Right cardiac atrium (tissue), 5 donors: Measurements from ENCODE around the gene DCTN3. TPM values are rescaled to one million over a fixed set of nuclear protein-coding genes. Genes with fewer than 3 reads are reported as not detected.
A peak's percentile ranks its signal among the peaks of the same experiment; 100 is the strongest.

ENCODE experiments used
- ATAC-seq, 2 donors: fragments of 200-7000 bp; cut with Tn5 transposase; one replicate each; pipeline versions ENCODE4 v1.8.0 to v1.9.1; 2020; ENCODE audit warnings: moderate library complexity in 2 of 2, mild to moderate bottlenecking in 1 of 2
- DNase-seq, 3 donors: peaks; one replicate each; pipeline ENCODE4 v3.0.0-alpha.2; 2020
- H3K27ac ChIP-seq: one replicate; pipeline ENCODE4 v1.5.1; 2013; ENCODE audit warnings: mild to moderate bottlenecking, low read length, control low read depth, moderate library complexity
- H3K27me3 ChIP-seq: one replicate; pipeline ENCODE4 v1.6.1; 2013; ENCODE audit not compliant: control insufficient read depth, insufficient read depth
- H3K4me1 ChIP-seq: one replicate; pipeline ENCODE4 v1.6.1; 2013; ENCODE audit warnings: low read length; ENCODE audit not compliant: control insufficient read depth, insufficient read depth
- H3K4me3 ChIP-seq: one replicate; pipeline ENCODE4 v1.5.1; 2013; ENCODE audit warnings: low read length, control low read depth
- H3K9me3 ChIP-seq: one replicate; pipeline ENCODE4 v1.6.1; 2013; ENCODE audit warnings: low read length; ENCODE audit not compliant: control insufficient read depth
- WGBS: extraction: QIAGEN DNeasy Blood & Tissue Kit; methylation state at CpG from one replicate; pipeline ENCODE4 v1.1.7; 2013; 5-methylcytosine and 5-hydroxymethylcytosine counted together
- intact Hi-C, 4 donors: fragments of 100-400 bp; cut with DNase I; formaldehyde crosslinking; loops; one replicate each; pipeline versions ENCODE4 v1.11.0 to v1.14.0; 2022 to 2023
- polyA plus RNA-seq: library from polyadenylated mRNA; stranded (reverse); fragments of 200-250 nt; gene quantifications from one replicate; pipeline ENCODE4 v1.2.3, GENCODE V29; 2013
- total RNA-seq, 4 donors: library from RNA; stranded (reverse); fragmentation: NEBNext Ultra II Directional; extraction: Animal tissue kit (Norgen Biotek cat#: 25700); gene quantifications; one replicate each; pipeline ENCODE4 v1.2.1, GENCODE V29; 2021
- donor health status: healthy with polysubstance abuse.
- donor health status: DM: no; HTN: yes; CAD: no.
- donor health status: DM: no; HTN: no; CAD: no.
- donor health status: DM: no; HTN: yes; CAD: no; lungs with severe emphysema.
- donor health status: DM: yes; HTN: yes; CAD: no.

The DCTN3 gene
- total and polyA plus RNA-seq, 5 donors = 99.3 to 128 (median 113) TPM

GRCh38 chr9:34615132-34615531 is 5.2 kb downstream of the DCTN3 start:
- Histone ChIP-seq H3K27me3 (no peaks in the 10 kb centered on the region), H3K4me1 (peaks cover 15% of the 10 kb centered on the region), H3K9me3 (no peaks in the 10 kb centered on the region), H3K27ac (no peak overlapping the region), H3K4me3 (no peak overlapping the region)
- DNase-seq (no peak), ATAC-seq (no peak)
- intact Hi-C loops = loop anchor here in 1 of 4 donors (10.0 kb wide), 1 partner anchor 280 kb away; no protein-coding TSS in a partner anchor
- 82% methylated on average over 2 of the region's 2 CpGs for WGBS

GRCh38 chr9:34612788-34613390 is 7.4 kb downstream of the DCTN3 start:
- peak; percentile 67 to 71 for ATAC-seq
- no peaks in the 10 kb centered on the region for H3K9me3 ChIP-seq
- peak overlapping the region; percentile 63 for H3K27ac ChIP-seq
- DNase-seq = peak; percentile 79 to 88 (median 85)
- no peaks in the 10 kb centered on the region for H3K27me3 ChIP-seq
- peaks cover 10% of the 10 kb centered on the region for H3K4me1 ChIP-seq
- H3K4me3 ChIP-seq = peak overlapping the region; percentile 89
- WGBS = 3% methylated on average over 15 of the region's 15 CpGs
- intact Hi-C loops = loop anchor here in 1 of 4 donors (10.0 kb wide), 1 partner anchor 278 kb away; no protein-coding TSS in a partner anchor

DNA sequence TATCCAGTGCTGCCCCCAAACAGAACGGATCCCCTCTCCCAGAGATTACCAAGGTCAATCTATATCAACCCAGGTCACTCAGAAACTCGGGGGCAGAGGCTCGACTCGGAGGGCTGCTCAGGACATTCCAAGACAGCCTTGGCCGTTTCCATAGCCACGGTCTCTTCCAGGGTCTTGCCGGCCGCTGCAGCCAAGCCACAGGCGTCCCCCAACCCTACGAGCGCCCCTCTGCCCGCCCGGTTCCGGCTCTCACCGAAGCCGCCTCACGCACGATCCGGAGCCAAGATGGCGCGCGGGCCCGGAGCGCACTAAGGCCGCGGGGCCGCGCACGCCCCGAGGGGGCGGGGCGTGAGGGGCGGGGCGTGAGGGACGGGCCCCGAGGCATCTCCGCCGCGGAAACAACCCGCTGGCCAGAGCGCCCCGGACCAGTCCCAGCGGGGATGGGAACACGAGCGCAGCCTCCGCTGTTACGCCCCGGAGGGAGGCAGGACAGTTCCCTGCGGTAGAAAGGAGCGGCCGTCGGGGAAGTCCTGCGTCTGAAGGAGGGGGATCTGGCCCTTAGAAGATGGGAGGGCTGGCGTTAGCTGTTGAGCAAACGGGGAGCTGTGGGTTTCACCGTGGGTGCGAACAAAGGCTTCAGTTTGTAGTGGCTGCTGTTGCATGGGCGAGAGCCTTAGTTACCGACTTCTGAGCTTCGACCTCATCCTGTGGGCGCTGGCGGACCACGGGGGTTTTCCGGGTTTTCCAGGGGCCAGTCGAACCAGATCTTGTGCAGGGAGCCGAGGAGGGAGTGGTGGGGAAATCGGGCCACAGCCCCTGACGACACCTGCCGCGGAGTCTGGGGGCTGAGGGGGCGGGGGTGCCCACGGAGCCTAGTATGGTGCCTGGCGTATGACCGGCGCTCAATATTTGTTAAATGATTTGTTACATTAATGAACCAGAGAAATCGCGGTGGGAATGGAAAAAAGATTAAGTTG is 8.2 kb downstream of the DCTN3 start, which contains the start of gene RPP25L:
Gene RPP25L, minus strand, starts transcription at position 287 of the 977 bp plus-strand sequence. CDS start 801 bp downstream, outside the sequence.
- Histone ChIP-seq H3K4me3 (peak within 1 kb of the TSS; percentile 89), H3K27me3 (no peaks in the 10 kb centered on the region), H3K4me1 (peaks cover 10% of the 10 kb centered on the region), H3K9me3 (no peaks in the 10 kb centered on the region), H3K27ac (peak within 1 kb of the TSS; percentile 97)
- WGBS = under 1% methylated on average over 77 of the region's 77 CpGs
- DNase-seq = peak; percentile 91 to 96 (median 95)
- intact Hi-C loops = loop anchor here in 1 of 4 donors (10.0 kb wide), 1 partner anchor 277 kb away; no protein-coding TSS in a partner anchor
- ATAC-seq = peak; percentile 96 to 97

DNA sequence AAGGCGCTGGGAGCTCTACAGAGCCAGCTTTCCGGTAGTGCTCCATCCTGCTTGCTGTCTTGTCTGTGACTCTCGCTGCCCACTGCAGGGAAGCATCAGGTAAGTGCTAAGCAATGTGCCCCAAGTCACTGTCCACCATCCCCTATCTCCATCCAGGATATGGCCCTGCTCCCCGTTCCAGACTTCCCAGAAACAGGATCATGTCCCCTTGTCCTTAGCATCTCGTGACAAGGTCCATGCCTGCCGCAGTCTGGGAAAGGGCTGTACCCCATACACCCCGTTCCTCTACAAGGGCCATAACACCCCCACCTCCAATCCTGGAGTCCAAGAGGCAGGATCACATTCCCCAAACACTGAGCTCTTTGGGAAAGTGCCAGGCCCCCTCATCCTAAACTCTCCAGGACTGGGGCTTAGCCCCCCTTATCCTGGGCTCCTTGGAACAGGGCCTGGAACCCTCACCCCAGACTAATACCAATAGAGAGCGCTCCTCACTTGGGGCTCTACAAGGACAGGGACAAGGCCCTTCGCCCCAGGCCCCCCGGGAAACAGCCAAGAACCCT is 9.0 kb downstream of the DCTN3 start:
- peak overlapping the region; percentile 97 for H3K27ac ChIP-seq
- H3K27me3 ChIP-seq = no peaks in the 10 kb centered on the region
- intact Hi-C loops = loop anchor here in 1 of 4 donors (10.0 kb wide), 1 partner anchor 277 kb away; no protein-coding TSS in a partner anchor
- peak overlapping the region; percentile 89 for H3K4me3 ChIP-seq
- DNase-seq = peak; percentile 41 to 60 (median 59)
- WGBS = 62% methylated on average over 10 of the region's 10 CpGs
- H3K4me1 ChIP-seq = peaks cover 10% of the 10 kb centered on the region
- ATAC-seq = peak; percentile 34 to 40
- H3K9me3 ChIP-seq = no peaks in the 10 kb centered on the region

- Histone ChIP-seq H3K4me1 (peaks cover 10% of the 10 kb centered on the region), H3K27me3 (no peaks in the 10 kb centered on the region), H3K27ac (no peak overlapping the region), H3K4me3 (no peak overlapping the region), H3K9me3 (no peaks in the 10 kb centered on the region)
- intact Hi-C loops = loop anchor here in 1 of 4 donors (10.0 kb wide), 1 partner anchor 276 kb away; no protein-coding TSS in a partner anchor
- 93% methylated on average over 20 of the region's 20 CpGs for WGBS
- peak in 1 of 3 donors; percentile 70 for DNase-seq
- ATAC-seq = no peak
Measured at GRCh38 chr9:34610434-34611206, 9.7 kb downstream of the DCTN3 start.

DNA sequence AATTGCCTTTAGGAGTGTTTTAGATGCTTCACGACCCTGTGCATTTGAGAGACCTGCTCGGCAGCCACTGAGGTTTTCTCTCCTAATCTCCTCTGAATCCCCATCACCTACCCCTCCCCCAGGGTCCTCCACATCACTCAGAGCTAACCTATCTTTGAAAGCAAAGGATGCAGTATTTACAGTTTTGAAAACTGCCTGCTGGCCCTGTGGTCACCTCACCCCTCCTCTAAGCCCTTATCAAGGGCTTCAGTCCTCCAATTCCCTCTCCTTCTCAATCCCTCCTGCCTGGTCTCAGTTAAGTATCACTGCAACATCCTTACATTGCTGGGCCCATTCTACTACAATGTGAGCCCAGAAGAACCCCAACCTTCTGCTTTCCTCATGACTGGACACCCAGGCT is 13.0 kb downstream of the DCTN3 start:
- Histone ChIP-seq H3K4me3 (no peak overlapping the region), H3K4me1 (peaks cover 8% of the 10 kb centered on the region), H3K27ac (no peak overlapping the region), H3K27me3 (no peaks in the 10 kb centered on the region), H3K9me3 (no peaks in the 10 kb centered on the region)
- ATAC-seq = no peak
- no peak for DNase-seq
- WGBS = 48% methylated on average over 2 of the region's 2 CpGs
- intact Hi-C loops = loop anchor here in 1 of 4 donors (10.0 kb wide), 2 partner anchors 183 to 273 kb away; no protein-coding TSS in a partner anchor

GRCh38 chr9:34606905-34607304 is 13.4 kb downstream of the DCTN3 start:
- no peaks in the 10 kb centered on the region for H3K9me3 ChIP-seq
- ATAC-seq (no peak), DNase-seq (peak in 1 of 3 donors; percentile 14)
- no peak overlapping the region for H3K27ac ChIP-seq
- intact Hi-C loops = loop anchor here in 1 of 4 donors (10.0 kb wide), 2 partner anchors 182 to 272 kb away; no protein-coding TSS in a partner anchor
- no peak overlapping the region for H3K4me3 ChIP-seq
- H3K4me1 ChIP-seq = peaks cover 8% of the 10 kb centered on the region
- 84% methylated on average over 3 of the region's 3 CpGs for WGBS
- H3K27me3 ChIP-seq = no peaks in the 10 kb centered on the region

GRCh38 chr9:34606190-34606589 is 14.1 kb downstream of the DCTN3 start:
- Histone ChIP-seq H3K27ac (no peak overlapping the region), H3K9me3 (no peaks in the 10 kb centered on the region), H3K27me3 (no peaks in the 10 kb centered on the region), H3K4me1 (peaks cover 6% of the 10 kb centered on the region), H3K4me3 (no peak overlapping the region)
- no peak for ATAC-seq
- intact Hi-C loops = loop anchor here in 1 of 4 donors (10.0 kb wide), 2 partner anchors 181 to 271 kb away; no protein-coding TSS in a partner anchor
- no peak for DNase-seq

DNA sequence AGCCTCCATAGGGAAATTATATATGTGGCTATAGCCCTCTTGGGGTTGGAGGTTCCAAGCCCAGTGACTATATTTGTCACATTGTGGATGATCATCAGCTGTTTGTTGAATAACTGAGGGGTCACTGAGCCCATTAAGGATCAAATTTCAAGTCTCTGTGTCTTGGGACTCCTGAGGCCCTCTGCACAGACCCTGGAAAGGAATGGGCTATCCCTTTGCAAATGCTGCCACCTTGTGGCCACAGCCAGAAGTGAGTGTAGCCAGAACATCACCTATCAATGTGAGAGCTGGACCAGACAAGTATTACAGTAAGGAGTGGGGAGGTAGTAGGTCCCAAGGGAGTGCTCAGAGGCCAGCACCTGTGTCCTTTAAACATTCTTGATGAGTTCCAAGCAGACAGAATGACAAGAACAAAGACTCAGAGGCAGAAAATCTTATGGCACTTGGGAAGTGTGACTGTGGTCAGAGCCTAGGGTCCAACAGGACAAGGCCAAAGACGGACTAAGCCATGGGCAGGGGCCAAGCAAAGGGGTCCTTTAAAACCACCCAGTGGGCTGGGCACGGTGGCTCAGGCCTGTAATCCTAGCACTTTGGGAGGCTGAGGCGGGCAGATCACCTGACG is 16.6 kb downstream of the DCTN3 start:
- 49% methylated on average over 4 of the region's 4 CpGs for WGBS
- no peak overlapping the region for H3K27ac ChIP-seq
- ATAC-seq = peak; percentile 86 to 89

More for the DNA sequence above, 16.6 kb downstream of the DCTN3 start:
- Histone ChIP-seq H3K4me1 (peaks cover 3% of the 10 kb centered on the region), H3K27me3 (no peaks in the 10 kb centered on the region), H3K4me3 (no peak overlapping the region), H3K9me3 (no peaks in the 10 kb centered on the region)
- intact Hi-C loops = loop anchor here in 2 of 4 donors (5.0 to 10.0 kb wide), 3 partner anchors 101 to 269 kb away; no protein-coding TSS in a partner anchor
- peak; percentile 79 to 96 (median 90) for DNase-seq
